ENCODE results near the gene UHMK1. TPM values are rescaled to one million over a fixed set of nuclear protein-coding genes. Genes with fewer than 3 reads are reported as not detected.

UHMK1 gene, protein sequence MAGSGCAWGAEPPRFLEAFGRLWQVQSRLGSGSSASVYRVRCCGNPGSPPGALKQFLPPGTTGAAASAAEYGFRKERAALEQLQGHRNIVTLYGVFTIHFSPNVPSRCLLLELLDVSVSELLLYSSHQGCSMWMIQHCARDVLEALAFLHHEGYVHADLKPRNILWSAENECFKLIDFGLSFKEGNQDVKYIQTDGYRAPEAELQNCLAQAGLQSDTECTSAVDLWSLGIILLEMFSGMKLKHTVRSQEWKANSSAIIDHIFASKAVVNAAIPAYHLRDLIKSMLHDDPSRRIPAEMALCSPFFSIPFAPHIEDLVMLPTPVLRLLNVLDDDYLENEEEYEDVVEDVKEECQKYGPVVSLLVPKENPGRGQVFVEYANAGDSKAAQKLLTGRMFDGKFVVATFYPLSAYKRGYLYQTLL
- total RNA-seq (2022; extraction: Qiagen RNA extraction; ENCODE audit: low read depth) = 4.5 to 22.4 TPM (median 19.4 TPM) in 5 replicates

DNA sequence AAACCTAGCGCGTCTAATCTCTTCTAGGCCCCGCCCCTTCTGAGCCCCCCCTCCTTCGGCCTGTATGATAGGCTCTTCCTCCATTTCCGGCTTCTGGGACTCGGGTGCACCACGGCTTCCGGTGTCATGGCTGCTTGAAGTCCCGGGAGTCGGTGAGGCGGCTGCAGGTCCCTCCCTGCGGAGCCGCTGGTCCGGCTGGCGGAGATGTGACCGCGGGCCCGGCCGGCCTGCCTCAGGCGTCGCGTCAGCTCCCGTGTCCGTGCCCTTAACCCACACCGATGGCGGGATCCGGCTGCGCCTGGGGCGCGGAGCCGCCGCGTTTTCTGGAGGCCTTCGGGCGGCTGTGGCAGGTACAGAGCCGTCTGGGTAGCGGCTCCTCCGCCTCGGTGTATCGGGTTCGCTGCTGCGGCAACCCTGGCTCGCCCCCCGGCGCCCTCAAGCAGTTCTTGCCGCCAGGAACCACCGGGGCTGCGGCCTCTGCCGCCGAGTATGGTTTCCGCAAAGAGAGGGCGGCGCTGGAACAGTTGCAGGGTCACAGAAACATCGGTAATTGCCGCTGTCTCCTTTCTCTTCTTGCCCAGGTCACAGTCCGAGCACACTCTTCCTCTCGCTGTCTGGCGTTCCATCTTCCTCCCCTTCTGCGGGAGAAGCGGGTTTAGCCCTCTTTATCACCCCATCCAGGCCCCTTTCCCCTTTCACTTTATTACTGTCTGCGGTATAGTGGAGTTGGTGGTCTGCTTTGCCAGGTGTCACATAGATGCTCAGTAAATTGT lies at the start of gene UHMK1:
TSS of gene UHMK1 (plus strand) at position 96 of the 773 bp plus-strand sequence. CDS start at position 279, 183 bp downstream.

DNA sequence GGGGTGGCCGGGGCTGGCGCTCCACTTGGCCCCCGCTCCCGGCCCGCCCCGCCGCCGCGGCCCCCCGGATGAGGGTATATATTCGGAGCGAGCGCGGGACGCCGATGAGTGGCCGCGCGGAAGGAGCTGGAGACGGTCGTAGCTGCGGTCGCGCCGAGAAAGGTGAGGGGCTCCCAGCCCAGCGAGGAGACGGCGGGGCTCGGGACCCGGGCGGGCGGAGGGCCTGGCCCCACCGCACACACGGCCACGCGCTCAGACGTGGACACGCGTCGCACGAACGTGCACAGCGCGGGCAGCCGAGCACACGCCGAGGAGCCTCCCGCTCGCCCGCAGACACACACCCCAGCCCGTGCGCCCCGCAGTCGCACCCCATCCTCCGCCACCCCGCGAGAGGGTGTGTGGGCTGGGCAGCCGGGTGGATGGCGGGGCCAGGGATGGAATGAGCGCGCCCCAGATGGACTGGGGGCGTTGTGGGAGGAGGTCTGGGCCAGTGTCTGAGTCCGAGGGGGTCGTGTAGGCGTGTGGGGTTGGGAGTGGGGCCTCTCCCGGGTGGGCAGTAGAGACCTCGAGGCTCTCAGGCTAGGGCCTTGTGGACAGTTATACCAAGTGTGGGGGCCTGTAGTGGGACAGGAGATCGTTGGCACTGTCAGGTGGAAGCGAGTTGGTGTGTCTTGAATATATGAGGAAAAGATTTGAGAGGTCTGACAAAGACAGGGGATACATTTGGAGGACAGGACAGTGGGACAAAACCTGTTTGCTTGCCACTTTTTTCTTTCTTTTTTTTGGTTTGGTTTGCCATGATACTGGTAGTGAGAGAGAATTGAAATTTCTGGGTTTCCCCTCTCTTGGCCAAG lies 64.2 kb downstream of the UHMK1 start, which contains the start of gene UAP1:
TSS of gene UAP1 (plus strand) at position 107 of the 854 bp plus-strand sequence. CDS start 4,347 bp downstream, outside the sequence.

Other genes with a start within 250 kb of the UHMK1 start
- not detected in 5 replicates for gene SPATA46, start 121.0 kb upstream of the UHMK1 start, total RNA-seq (2022; extraction: Qiagen RNA extraction; ENCODE audit: low read depth)
- gene C1orf226, start 116.1 kb upstream of the UHMK1 start, total RNA-seq (2022; extraction: Qiagen RNA extraction; ENCODE audit: low read depth) = 0.77 to 1.2 TPM (median 0.96 TPM) in 5 replicates
- 0.05 to 0.37 TPM (median 0.12 TPM) in 4 of 5 replicates, not detected in the other for gene SH2D1B, start 85.7 kb upstream of the UHMK1 start, total RNA-seq (2022; extraction: Qiagen RNA extraction; ENCODE audit: low read depth)
- gene UAP1, start 63.9 kb downstream of the UHMK1 start, total RNA-seq (2022; extraction: Qiagen RNA extraction; ENCODE audit: low read depth) = 21.3 to 34.2 TPM (median 31.1 TPM) in 5 replicates
- 0.28 to 0.49 TPM (median 0.35 TPM) in 5 replicates for gene DDR2, start 134.6 kb downstream of the UHMK1 start, total RNA-seq (2022; extraction: Qiagen RNA extraction; ENCODE audit: low read depth)